Measurements from ENCODE around the gene ATAD3C.

Gene ATAD3C

GRCh38 chr1:1421147-1421906 lies 28.2 kb upstream of the ATAD3C start, which contains the start of gene ANKRD65:
Gene ANKRD65 (minus strand): TSS chr1:1421276. CDS start chr1:1421005, 271 bp downstream.
- no peak for DNase-seq (ENCODE audit: low read depth in 2 of 2)
- no peak within 1 kb of the TSS for H3K4me3 ChIP-seq (replicated peaks in 1 of 2; ENCODE audit: low read depth in 2 of 2, low read length in 2 of 2)
- TF ChIP-seq, protein P1, sequence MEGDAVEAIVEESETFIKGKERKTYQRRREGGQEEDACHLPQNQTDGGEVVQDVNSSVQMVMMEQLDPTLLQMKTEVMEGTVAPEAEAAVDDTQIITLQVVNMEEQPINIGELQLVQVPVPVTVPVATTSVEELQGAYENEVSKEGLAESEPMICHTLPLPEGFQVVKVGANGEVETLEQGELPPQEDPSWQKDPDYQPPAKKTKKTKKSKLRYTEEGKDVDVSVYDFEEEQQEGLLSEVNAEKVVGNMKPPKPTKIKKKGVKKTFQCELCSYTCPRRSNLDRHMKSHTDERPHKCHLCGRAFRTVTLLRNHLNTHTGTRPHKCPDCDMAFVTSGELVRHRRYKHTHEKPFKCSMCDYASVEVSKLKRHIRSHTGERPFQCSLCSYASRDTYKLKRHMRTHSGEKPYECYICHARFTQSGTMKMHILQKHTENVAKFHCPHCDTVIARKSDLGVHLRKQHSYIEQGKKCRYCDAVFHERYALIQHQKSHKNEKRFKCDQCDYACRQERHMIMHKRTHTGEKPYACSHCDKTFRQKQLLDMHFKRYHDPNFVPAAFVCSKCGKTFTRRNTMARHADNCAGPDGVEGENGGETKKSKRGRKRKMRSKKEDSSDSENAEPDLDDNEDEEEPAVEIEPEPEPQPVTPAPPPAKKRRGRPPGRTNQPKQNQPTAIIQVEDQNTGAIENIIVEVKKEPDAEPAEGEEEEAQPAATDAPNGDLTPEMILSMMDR (IDR thresholded peaks at IDR 0.05; ENCODE audit: low read depth, low read length), result no peak

DNA sequence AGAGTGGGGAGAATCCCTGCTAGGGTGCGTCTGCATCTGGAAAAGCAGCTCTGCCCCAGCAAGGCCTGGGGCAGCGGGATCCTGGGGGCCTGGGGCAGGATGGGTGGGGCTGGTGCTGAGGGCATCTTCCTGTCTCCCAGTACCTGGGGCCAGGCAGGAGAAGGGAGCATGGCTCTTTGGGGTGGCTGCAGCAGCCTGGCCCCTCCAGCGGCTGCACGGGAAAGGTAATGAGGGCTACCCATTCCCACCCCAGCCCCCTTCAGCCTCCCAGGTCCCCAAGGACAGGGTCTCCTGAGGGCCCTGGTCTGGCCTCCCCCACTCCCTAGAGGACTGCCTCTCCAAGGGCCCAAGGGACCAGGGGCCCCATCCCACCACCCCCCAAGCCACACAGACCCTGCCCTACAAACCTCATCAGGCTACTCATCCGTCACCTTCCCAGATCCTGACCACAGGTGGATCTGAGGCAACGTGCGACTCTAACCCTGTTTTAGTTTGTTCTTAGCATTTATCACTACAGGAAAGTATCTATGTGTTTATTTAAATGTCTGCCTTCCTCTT lies 27.5 kb upstream of the ATAD3C start:
- no peak overlapping the region for H3K4me3 ChIP-seq (replicated peaks in 1 of 2; ENCODE audit: low read depth in 2 of 2, low read length in 2 of 2)
- no peak for DNase-seq (ENCODE audit: low read depth in 2 of 2)
- TF ChIP-seq, protein P1 (IDR thresholded peaks at IDR 0.05; ENCODE audit: low read depth, low read length), result no peak

DNA sequence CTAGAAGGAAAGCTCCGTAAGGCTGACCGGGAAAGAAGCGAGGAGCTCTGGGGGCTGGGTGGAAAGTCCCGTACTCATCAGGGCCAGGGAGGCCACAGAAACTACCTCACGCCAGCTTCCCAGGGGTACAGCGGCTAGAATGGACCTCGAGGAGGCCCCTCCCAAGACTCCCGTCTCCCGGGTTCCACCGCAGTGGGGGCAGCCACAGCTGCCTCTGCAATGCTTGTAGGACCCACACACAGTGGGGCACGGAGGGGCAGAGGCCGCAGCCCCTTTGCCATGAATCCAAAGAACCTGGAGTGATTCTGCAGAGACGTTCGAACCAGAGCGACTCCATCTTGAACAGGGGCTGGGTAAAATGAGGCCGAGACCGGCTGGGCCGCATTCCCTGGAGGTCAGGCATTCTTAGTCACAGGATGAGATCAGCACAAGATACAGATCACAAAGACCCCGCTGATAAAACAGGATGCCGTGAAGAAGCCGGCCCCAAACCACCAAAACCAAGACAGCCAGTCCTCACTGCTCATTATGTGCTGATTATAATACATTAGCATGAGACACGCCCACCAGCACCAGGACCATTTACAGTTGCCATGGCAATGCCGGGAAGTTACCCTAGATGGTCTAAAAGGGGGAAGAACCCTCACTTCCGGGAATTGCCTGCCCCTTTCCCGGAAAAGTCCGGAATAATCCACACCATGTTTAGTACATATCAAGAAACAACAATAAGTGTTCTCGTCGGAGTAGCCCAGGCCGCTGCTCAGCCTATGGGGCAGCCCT lies 26.8 kb upstream of the ATAD3C start:
- H3K4me3 ChIP-seq (replicated peaks in 1 of 2; ENCODE audit: low read depth in 2 of 2, low read length in 2 of 2), result no peak overlapping the region
- TF ChIP-seq, protein P1 (IDR thresholded peaks at IDR 0.05; ENCODE audit: low read depth, low read length), result no peak
- no peak for DNase-seq (ENCODE audit: low read depth in 2 of 2)

- H3K4me3 ChIP-seq (replicated peaks in 1 of 2; ENCODE audit: low read depth in 2 of 2, low read length in 2 of 2), result no peak overlapping the region
- no peak for DNase-seq (ENCODE audit: low read depth in 2 of 2)
- TF ChIP-seq, protein P1 (IDR thresholded peaks at IDR 0.05; ENCODE audit: low read depth, low read length), result no peak
These were observed 26.3 kb upstream of the ATAD3C start for GRCh38 chr1:1423245-1423597.

DNA sequence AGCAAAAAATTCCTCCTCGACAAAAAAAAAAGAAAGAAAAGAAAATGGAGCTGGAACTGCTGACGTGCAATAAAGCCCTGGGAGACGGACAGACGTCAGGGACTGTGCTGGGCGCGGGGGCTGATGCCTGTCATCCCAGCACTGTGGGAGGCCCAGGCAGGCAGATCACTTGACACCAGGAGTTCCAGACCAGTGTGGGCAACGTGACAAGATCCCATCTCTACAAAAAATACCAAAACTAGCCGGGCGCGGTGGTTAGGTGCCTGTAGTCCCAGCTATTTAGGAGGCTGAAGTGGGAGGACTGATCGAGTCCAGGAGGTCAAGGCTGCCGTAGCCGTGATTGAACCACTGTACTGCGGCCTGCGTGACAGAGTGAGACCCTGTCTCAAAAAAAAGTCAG lies 24.8 kb upstream of the ATAD3C start:
- no peak for DNase-seq (ENCODE audit: low read depth in 2 of 2)
- H3K4me3 ChIP-seq (replicated peaks in 1 of 2; ENCODE audit: low read depth in 2 of 2, low read length in 2 of 2), result no peak overlapping the region
- TF ChIP-seq, protein P1 (IDR thresholded peaks at IDR 0.05; ENCODE audit: low read depth, low read length), result no peak

GRCh38 chr1:1425426-1425752 lies 24.1 kb upstream of the ATAD3C start:
- no peak for DNase-seq (ENCODE audit: low read depth in 2 of 2)
- no peak overlapping the region for H3K4me3 ChIP-seq (replicated peaks in 1 of 2; ENCODE audit: low read depth in 2 of 2, low read length in 2 of 2)
- TF ChIP-seq, protein P1 (IDR thresholded peaks at IDR 0.05; ENCODE audit: low read depth, low read length), result no peak
